NT2/D1 (cell line): Measurements from ENCODE around the gene TMPRSS11F.

Experiments used
- SUZ12 ChIP-seq: IDR thresholded peaks from 2 replicates; pipeline ENCODE4 v1.6.1; 2011; ENCODE audit not compliant: insufficient read length, insufficient read depth; ENCODE audit errors: extremely low read depth
- YY1 ChIP-seq: IDR thresholded peaks from 2 replicates; pipeline ENCODE4 v1.6.1; 2011; ENCODE audit not compliant: insufficient read length, insufficient read depth
- ZNF274 ChIP-seq: IDR thresholded peaks from 2 replicates; pipeline ENCODE4 v1.6.1; 2011; ENCODE audit warnings: mild to moderate bottlenecking, low read depth, low read length

- TF ChIP-seq YY1 (no peak), SUZ12 (no peak), ZNF274 (no peak)
Observed at GRCh38 chr4:68145261-68145660, 15.6 kb upstream of the TMPRSS11F start.
